HT1080 (cell line): ENCODE data around the gene ZNF462. TPM values are rescaled to one million over a fixed set of nuclear protein-coding genes. Genes with fewer than 3 reads are reported as not detected.
A peak's percentile ranks its signal among the peaks of the same experiment; 100 is the strongest.
"Not testable (repeated sequence)": the region's sequence is repeated elsewhere in the genome, so short reads cannot be mapped to it uniquely, and the experiment has no call there.

Experiments used
- DNase-seq: peaks from one replicate; pipeline ENCODE4 v3.0.0-alpha.2; 2015; ENCODE audit warnings: low read depth
- polyA plus RNA-seq, 2 experiments: library from polyadenylated mRNA; depleted of rRNA; stranded (reverse); fragments of >200 nt; gene quantifications; 2 replicates each; pipeline ENCODE4 v1.2.3, GENCODE V29; 2015
- total RNA-seq: library from RNA; depleted of rRNA; stranded (reverse); fragments of >200 nt; shearing (Covaris generic); gene quantifications from 2 replicates; pipeline ENCODE4 v1.2.3, GENCODE V29; 2014; rRNA removed

Gene ZNF462
- total RNA-seq: 11.6 and 11.9 TPM in 2 replicates
- polyA plus RNA-seq (2015; cell fraction: cytosol; rRNA removed): 4.1 and 4.7 TPM in 2 replicates
- polyA plus RNA-seq (2015; cell fraction: nucleus; rRNA removed): 11.1 and 11.9 TPM in 2 replicates

- DNase-seq: peak; percentile 72
These were observed at the start of gene ZNF462 for GRCh38 chr9:106862821-106863720. ZNF462 (plus strand) TSS chr9:106863166; CDS start chr9:106923384, 60,218 bp downstream.

GRCh38 chr9:106816524-106816923 lies 46.4 kb upstream of the ZNF462 start:
- DNase-seq: no peak

- DNase-seq: no peak
These were observed 44.9 kb upstream of the ZNF462 start for GRCh38 chr9:106818034-106818433.

GRCh38 chr9:106820866-106821265 lies 42.1 kb upstream of the ZNF462 start:
- no peak for DNase-seq

- DNase-seq: no peak
These were observed 34.9 kb upstream of the ZNF462 start for GRCh38 chr9:106828070-106828469.

- DNase-seq: no peak
These were observed 34.0 kb upstream of the ZNF462 start for GRCh38 chr9:106828965-106829364.

GRCh38 chr9:106829666-106830408 lies 33.1 kb upstream of the ZNF462 start:
- no peak for DNase-seq

- peak; percentile 5 for DNase-seq
These were observed 32.3 kb upstream of the ZNF462 start for GRCh38 chr9:106830527-106831150.

GRCh38 chr9:106834888-106835287 lies 28.1 kb upstream of the ZNF462 start:
- no peak for DNase-seq

- DNase-seq: no peak
These were observed 27.1 kb upstream of the ZNF462 start for GRCh38 chr9:106835840-106836239.

GRCh38 chr9:106843371-106843770 lies 19.6 kb upstream of the ZNF462 start:
- no peak for DNase-seq

- no peak for DNase-seq
These were observed 16.7 kb upstream of the ZNF462 start for GRCh38 chr9:106846307-106846706.

- peak; percentile 87 for DNase-seq
These were observed 16.1 kb upstream of the ZNF462 start for GRCh38 chr9:106846857-106847256.

GRCh38 chr9:106851640-106852039 lies 11.3 kb upstream of the ZNF462 start:
- not testable (repeated sequence) for DNase-seq

GRCh38 chr9:106857811-106858470 lies 5.0 kb upstream of the ZNF462 start:
- DNase-seq: no peak

GRCh38 chr9:106859957-106860720 lies 2.8 kb upstream of the ZNF462 start:
- DNase-seq: no peak

GRCh38 chr9:106860721-106861639 lies 2.0 kb upstream of the ZNF462 start:
- DNase-seq: no peak

- DNase-seq: no peak
These were observed 1.3 kb upstream of the ZNF462 start for GRCh38 chr9:106861640-106862109.
